NCI-H1092 treated with DMSO at 0.1 percent for 48 hours (cell line): ENCODE results near the gene CUEDC1.
"Not testable (repeated sequence)": the region's sequence is repeated elsewhere in the genome, so short reads cannot be mapped to it uniquely, and the experiment has no call there.

ENCODE experiments used
- DNase-seq: peaks from one replicate; lab custom pipeline; 2025; lab: John Stamatoyannopoulos, UW

The CUEDC1 gene

DNA sequence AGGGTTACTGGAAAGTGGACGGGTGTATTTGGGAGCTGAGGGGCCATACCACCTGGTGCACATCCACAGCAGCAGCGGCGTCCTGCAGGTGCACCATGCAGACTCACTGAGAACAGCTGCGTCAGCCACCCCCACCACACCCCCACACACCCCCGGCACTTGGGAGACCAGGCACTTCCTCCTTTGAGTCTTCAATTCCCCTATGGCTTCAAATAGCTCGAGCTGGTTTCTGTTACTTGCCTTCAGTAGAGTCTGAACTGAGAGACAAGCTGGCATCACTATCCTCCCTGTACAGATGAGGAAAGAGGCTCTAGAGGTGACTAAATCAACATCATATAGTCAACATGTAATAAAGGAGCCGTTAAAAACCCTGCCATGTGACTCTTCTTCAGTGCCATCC lies 15.4 kb downstream of the CUEDC1 start:
- DNase-seq: peak; percentile 86

DNA sequence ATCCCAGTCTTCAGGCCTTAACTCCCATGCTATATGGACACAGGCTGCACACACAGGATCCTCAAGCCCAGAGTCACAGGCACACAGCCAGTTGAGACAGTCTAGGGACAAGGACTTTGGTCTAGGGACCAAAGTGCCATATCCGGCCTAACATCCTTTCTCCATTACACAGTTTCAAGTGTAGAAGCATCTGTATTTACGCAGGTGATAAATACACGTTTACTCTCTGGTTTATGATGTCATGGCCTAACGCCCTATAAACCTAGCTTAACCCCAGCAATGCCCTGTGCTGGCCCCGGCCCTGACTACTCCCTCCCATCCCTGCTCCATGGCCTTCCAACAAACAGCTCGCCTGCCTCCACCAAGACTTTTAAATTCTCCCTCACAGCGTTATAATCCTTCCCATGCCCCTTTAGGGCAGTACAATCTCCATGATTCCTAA lies 17.1 kb downstream of the CUEDC1 start:
- DNase-seq: no peak

DNA sequence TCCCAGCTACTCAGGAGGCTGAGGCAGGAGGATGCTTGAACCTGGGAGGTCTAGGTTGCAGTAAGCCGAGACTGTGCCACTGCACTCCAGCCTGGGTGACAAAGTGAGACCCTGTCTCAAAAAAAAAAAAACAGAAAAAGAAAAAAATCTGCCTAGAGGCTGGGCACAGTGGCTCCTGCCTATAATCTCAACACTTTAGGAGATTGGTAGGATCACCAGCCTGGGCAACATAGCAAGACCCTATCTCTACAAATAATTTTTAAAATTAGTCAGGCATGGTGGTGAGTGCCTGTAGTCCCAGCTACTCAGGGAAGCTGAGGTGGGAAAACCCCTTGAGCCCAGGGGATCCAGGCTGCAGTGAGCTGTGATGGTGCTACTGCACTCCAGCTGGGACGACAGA lies 17.7 kb downstream of the CUEDC1 start:
- DNase-seq: no peak

DNA sequence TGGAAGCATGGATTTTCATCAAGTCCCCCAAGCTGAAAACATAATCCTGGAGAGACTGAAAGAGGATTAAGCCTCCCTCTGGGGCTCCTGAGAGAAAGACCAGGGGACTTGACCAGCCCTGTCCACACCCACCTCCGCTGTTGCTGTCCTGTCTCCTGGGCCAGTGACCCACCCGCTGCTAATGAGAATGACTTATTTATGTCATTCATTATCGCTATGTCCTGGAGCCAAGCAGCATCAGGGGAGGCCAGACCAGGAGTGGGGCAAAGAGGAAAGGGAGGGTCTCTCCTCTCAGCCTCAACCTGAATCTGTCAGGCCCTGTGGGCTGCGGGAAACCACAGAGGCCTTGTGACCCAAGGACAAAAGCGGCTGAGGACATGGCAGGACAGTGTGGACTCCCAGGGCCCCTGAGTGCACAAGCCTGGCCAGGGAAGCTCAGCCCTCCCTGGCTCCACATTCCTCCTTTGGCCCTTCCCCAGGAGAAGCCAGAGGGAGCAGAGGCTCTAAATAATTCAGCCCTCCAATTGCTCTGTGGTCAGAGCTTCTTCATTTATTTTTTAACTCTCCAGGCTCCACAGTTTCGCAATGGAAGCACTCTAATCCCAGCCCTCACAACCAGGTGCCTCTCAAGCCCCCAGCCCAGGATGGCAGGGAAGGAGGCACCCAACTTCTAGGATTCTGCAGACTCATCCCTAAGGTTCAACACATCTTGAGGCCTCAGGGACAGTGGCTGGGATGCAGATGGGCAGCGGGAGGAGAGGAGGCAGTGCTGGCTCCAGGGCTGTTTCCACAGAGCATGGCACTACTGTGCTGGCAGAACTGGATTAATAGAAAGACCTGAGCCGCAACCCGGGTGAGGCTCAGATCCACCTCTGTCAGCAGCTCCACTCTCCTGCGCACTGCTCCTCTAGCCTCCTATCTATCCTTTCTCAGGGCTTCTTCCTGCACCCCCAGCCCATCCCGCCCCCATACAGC lies 19.1 kb downstream of the CUEDC1 start:
- peak; percentile 53 for DNase-seq

DNA sequence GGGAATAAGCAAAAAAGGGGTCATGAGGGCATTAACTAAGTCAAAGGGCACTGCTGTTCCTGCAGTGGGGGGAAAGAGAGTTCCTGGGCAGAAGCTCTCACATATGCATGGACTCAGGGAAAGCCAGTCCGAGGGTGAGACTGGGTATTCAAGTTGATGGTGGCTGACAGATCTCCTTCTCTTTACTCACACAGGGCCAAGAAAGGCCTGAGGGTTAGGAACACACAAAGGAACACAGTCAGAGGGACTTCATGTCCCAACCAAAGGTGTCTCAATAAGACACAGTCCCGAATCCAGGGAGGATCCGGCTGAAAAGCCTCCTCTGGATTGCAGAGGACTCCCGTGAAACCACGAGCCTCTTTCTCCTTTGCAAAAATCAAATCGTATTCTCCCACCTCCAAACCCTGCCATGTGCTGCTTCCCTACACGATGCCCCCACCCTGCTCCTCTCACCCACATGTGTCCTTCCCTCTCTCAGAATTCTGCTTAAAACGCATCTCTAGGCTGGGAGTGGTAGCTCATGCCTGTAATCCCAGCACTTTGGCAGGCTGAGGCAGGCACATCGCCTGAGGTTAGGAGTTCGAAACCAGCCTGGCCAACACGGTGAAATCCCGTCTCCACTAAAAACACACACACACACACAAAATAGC lies 23.6 kb downstream of the CUEDC1 start:
- no peak for DNase-seq

DNA sequence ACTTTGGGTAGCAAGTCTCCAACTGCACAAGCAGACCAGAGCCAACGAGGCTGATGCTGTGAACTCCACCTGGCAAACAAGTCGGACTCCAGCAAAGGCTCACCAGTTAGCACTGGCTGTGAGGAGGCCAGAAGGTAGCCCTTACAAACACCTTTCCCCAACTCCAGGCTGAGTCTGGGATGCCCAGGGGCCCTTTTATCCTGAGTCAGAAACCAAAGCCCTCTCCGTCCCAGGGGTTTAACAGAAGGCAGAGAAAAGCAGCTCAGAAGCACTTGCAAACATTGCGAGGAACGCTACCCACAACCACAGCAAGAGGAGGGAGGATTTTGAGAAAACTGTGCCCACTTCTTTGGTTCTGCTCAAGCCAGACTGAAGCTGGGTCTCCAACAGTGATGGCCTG lies 25.0 kb downstream of the CUEDC1 start:
- no peak for DNase-seq

DNA sequence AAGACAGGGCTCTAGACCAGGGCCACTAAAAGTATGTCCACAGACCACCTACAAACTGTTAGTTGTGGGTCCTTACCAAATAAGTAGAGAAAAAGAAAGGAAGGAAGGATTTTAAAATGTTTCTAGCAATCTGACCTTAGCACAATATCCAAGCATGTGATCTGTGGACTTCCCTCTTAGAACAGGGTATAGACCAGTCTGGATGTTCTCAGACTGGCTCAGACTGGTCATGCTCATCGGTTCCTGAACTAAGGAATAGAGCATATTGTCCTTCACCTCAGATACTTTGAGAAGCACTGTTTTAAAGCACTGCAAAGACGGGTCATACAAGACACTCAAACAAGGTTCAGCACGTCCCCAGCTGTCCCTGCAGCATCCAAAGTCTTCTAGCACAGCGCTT lies 25.8 kb downstream of the CUEDC1 start:
- DNase-seq: no peak

DNA sequence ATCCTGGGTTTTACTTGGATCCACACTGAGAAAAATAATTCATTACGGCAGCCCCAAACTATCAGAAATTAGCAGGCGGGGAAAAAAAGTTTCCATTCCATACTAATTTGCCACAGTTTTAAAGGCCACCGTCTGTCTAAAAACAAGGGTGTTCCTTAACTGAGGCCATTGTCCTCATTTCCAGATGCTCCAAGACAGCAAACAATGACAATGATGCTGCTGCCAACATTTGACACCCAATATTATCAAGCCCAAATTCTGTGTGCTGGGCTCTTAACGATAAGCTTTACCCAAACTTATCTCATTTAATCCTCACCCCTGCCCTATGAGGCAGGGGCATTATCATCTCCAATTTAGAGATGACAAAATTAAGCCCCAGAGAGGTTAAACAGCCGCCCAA lies 26.3 kb downstream of the CUEDC1 start:
- no peak for DNase-seq

DNA sequence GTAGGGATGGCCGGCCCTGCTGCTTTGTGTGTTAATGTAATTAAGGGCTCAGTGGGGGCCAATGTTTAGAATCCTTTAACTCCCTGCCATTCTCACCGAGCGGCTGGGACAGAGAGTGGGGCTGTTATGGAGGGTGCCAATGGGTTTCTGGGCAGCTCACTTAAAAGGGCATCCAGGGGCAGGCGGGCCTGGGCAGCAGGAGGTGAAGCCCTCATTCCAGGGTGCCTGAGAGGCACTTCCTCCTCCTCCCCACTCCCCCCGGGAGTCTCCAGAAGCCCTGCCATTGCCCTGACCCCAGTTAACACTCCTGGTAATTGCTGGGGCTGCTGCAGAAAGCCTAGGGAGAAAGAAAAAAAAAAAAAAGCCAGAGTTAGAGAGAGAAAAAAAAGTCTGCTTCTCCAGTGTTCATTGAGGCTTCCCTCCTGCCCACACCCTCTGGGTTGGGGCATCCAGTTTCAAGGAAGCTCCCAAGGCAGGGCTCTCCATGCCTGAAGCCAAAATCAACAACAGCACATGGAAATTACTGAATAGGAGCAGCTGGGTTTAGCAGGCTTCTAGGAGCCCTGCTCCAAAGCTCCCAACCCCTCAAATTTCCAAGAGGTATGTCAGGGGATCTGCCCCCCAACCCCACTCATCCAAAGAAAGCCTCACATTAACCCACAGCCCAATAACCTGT lies 28.0 kb downstream of the CUEDC1 start:
- peak; percentile 76 for DNase-seq

DNA sequence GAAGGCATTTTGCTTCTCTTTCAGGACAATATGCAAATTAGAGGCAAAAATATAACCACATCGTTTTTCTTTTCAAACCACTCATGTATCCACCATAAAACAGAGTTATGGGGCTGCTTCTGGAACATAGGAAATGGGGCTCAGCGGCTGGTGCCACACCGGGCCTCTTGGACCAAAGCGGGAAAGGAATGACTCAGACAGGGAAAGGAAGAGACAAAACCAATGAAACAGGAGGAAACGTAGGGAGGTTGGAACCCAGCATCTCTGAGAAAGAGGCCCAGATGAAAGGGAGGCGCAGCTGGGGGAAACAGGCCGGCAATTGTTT lies 28.5 kb downstream of the CUEDC1 start:
- DNase-seq: no peak

DNA sequence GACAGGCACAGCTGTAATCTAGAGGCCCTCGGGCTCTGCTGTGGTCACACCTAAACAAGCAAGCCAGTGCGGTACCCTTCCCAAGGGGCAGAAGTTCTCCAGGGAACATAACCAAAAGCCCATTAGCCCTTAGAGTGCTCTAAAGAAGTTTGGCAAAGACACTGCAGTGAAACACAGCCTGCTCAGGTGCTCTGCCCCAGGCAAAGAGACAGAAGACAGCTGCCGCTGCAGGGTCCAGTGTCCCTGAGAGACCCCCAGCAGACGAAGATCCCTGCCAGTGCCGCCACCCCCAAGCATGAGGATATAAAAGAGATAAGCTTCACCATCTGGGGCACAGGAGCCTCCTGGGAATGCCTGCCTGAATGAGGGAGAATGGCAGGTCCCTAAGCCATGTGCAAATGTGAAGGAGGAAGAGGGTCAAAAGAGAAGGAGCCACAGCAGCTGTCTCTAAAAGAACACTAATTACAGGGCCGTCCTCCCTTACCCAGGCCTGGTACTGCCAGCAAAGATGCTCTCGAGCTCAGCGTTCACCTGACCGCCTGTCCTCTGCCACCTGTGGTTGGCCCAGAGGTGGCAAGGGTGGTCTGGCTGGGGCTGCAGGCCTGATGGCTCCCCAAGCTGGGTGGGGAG lies 29.7 kb downstream of the CUEDC1 start:
- DNase-seq: peak; percentile 78

DNA sequence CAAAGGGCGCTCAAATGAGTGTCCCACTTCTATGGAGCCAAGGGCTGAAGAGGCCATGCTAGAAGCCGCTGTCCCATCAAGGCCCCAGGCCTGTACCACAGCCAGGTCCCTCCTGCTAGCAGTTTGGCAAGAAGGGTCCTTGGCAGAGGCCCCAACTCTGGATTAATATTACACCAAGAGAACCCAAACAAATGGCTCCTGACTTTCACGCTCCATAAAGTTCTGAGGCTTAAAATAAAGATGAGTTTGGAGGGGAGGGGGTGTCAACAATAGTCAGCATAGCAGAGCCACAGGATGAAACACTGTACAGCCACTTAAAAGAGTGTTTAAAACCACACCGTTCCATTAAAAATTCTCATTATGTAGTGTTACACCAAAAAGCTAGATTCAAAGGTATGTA lies 30.5 kb downstream of the CUEDC1 start:
- DNase-seq: peak; percentile 89

DNA sequence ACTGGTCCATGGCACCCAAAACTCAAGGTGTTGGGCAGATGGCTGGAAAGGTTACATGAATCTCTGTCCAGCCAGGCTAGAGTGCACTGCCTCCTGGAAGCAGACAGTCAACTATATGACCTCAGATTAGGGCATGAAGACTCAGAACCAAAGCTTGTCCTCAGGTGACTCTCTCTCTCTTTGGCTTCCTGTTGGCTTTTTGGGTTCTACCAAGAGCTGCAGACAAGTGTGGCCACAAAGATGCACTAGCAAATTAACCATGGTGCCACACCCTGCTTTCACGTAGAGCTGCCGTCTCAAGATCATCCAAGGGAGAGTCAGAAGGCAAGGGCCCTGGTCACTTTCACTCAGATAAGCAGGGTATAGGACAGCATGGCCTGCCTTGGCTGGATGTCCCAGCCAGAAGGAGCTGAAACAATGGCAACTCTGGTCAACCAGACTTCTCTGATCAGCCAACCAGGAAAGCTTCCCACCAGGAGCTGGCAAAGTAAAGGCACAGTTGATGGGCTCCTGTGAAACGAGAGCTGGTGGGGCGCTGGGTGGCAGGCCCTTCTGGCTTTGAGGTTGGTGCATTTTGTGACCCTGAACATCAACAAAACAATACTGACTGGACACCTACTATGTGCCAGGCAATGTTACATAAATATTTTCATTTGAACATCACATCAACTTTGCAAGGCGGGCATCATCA lies 31.9 kb downstream of the CUEDC1 start:
- DNase-seq: no peak

DNA sequence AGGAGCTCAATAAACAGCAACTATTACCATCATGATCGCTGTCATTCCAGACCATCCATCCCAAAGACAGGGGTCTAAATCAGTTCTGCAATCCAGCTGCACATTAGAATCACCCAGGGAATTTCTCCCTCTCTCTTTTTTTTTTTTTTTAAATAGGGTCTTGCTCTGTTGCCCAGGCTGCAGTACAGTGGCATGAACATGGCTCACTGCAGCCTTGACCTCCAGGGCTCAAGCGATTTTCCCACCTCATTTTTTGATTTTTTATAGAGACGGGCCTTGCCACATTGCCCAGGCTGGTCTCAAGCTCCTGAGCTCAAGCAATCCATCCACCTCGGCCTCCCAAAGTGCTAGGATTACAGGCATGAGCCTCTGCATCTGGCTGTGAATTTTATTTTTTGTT lies 32.5 kb downstream of the CUEDC1 start:
- not testable (repeated sequence) for DNase-seq

DNA sequence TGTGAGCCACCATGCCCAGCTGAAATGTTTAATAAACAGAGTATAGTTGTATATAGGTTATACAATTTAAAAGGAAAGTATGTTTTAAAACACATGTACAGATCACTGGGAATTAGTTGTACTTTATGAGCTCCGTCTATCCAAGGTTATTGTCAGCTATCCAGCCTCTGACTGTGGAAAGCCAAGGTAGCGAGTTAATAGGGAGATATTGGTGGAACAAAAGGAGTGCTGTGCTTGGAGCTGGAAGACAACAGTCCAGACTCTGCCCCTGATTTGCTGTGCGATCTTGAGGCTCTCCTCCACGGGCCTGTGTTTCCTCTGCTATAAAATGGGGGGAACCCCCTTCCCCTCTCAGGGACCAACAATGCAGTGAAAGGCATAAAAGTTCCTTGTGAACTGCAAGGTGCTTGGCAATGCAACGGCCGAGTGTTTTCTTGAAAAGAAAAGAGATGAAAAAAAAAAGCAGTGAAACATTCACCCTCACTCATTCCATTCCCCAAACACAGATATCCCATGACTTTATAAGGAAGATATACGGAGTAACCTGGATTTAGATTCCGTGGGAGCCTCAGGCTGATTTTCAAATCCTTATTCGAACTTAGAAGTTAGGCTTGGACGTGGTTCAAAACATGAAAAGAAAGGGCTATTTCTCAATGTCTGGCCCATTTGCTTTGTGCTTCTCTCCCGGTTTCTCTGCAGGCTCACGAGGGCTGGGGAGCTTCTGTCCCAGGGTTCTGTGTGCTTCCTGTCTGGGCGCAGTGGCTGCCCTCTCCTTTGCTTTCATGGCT lies 34.1 kb downstream of the CUEDC1 start:
- DNase-seq: no peak

DNA sequence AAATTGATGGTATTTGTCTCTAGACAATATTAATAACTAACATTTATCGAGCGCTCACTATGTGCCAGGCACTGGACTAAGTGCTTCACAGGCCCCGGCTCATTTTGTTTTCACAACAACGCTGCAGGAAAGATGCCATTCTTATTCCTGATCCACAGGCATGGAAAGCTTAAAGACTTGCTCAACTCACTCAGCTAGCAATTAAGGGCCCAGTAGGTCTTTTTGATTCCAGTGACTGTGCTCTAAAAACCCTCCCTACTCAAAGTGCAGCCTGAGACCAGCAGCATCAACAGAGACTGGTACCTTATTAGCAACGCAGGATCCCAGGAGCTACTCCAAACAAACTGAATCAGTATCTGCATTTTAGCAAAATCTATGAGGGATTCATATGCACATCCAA lies 35.3 kb downstream of the CUEDC1 start:
- DNase-seq: no peak

DNA sequence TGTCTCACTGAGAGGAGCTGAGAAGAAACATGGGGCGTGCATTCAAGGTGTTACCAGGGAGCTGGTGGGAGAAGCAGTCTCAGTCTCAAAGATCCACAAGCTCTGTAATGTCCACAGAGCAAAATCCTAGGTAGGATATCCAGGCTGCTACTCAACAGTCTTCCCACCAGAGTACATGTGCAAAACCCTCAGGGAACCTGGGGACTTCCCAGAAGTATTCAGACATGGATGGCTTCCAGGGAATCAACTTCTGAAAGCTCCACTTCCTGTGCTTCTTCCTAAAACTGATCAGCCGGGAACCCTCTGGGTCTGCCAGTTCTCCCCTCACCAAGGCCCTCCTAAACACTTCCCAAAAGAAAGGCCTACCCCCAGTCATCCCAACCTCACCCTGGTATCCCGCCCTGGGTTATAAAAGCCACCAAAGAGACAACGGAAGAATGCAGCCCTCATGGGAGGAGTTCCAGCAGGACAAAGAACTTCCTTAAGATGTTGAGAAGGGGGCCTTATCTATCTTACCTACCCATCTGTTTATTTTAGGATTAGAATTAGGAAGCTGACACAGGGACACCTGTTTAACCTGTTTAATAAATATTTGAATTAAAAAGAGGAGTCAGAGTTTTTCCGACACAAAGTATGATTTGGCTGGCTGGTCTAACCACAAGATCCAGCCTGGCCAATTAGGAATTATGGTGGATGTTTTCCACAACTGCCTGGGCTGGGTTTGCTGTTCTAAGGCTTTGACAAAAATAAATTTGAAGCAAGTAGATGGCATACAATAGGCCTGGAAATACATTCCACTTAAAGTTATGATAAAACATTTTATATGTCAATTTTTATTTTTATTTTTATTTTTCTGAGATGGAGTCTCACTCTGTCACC lies 37.0 kb downstream of the CUEDC1 start:
- no peak for DNase-seq

DNA sequence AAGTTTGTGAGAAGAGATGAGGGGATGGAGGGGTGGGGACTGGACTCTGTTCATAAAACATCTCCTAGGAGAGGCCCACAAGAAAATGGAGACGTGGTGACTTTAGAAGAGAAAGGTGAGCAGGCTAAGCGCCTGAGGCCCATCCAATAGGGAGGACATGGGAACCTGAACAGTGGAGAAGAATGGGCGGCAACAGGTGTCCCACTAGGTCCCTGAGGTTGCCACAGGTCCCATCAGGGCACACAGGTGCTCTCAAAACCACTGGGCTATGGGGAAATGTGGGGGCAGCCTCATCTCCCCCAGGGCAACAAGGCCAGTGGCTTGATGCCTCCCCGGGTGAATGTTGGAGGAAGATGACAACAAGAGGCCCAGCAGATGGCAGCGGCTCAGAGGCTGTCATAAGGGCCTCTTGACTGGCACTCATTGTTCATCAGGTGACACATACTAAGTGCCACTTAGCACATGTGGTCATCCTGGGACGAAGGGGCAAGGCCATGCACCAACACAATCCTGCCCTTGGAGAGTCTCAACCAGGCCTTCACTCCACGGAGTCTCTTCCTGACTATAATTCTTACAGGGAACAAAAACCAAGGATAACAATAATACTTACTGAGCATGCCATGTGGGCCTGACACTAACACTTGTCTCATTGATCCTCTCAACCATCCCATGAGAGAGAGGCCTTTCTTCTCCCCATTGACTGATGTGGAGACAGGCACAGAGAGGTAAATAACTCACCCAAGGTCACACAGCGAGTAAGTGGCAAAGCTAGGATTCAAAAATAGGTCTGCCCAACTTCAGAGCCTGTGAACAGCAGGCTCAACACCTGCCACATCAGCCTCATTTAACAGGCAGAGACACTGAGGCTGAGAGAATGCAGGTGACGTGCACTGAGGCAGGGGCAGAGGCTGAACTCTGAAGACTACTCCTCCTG lies 38.0 kb downstream of the CUEDC1 start:
- DNase-seq: peak; percentile 72
